ENCODE measurements around the gene RCAN2.

GRCh38 chr6:46407776-46408530 is 83.3 kb downstream of the RCAN2 start:
- TF ChIP-seq POLR2AphosphoS5 (IDR thresholded peaks at IDR 0.05; ENCODE audit: low read depth), result no peak
- TF ChIP-seq EZH2 (IDR thresholded peaks at IDR 0.05; ENCODE audit: low read depth, unreplicated experiment), result no peak
- no peak for TF ChIP-seq CTCF (conservative IDR thresholded peaks at IDR 0.05; ENCODE audit: low read depth in 2 of 2)
- TF ChIP-seq ZNF114 (CRISPR knock-in tag; IDR thresholded peaks at IDR 0.05), result no peak
- no peak for TF ChIP-seq CREB1 (CRISPR knock-in tag; IDR thresholded peaks at IDR 0.05; ENCODE audit: low read depth)
- TF ChIP-seq EZH2phosphoT487 (IDR thresholded peaks at IDR 0.05; ENCODE audit: unreplicated experiment), result no peak
- TF ChIP-seq STAT1 (IDR thresholded peaks at IDR 0.05; ENCODE audit: unreplicated experiment), result no peak
- no peak for TF ChIP-seq JUNB (IDR thresholded peaks at IDR 0.05; ENCODE audit: unreplicated experiment)
- no peak for TF ChIP-seq REST (IDR thresholded peaks at IDR 0.05; ENCODE audit: unreplicated experiment)
